GM12865 (cell line): ENCODE results near the gene C10orf62.
"Not testable (repeated sequence)": the region's sequence is repeated elsewhere in the genome, so short reads cannot be mapped to it uniquely, and the experiment has no call there.

Experiments
- DNase-seq: peaks from one replicate; pipeline ENCODE4 v3.0.0; 2010; ENCODE audit warnings: low read depth
- H3K4me3 ChIP-seq: 2 replicates; pipeline ENCODE4 v1.5.1; 2011; ENCODE audit warnings: mild to moderate bottlenecking, low read depth, low read length, control low read depth
- CTCF ChIP-seq: IDR thresholded peaks from 2 replicates; pipeline ENCODE4 v1.5.1; 2011; ENCODE audit warnings: low read length, control low read depth, low read depth, inconsistent platforms; ENCODE audit not compliant: insufficient read depth; ENCODE audit errors: missing control alignments

C10orf62 gene

GRCh38 chr10:97575127-97575668 lies 14.3 kb upstream of the C10orf62 start:
- no peak overlapping the region for H3K4me3 ChIP-seq
- DNase-seq, result no peak
- TF ChIP-seq CTCF, result no peak

- not testable (repeated sequence) for H3K4me3 ChIP-seq, DNase-seq
These were observed 13.0 kb upstream of the C10orf62 start for GRCh38 chr10:97576487-97576886.

- TF ChIP-seq CTCF, result no peak
These were observed 11.8 kb upstream of the C10orf62 start for GRCh38 chr10:97577701-97578100.

DNA sequence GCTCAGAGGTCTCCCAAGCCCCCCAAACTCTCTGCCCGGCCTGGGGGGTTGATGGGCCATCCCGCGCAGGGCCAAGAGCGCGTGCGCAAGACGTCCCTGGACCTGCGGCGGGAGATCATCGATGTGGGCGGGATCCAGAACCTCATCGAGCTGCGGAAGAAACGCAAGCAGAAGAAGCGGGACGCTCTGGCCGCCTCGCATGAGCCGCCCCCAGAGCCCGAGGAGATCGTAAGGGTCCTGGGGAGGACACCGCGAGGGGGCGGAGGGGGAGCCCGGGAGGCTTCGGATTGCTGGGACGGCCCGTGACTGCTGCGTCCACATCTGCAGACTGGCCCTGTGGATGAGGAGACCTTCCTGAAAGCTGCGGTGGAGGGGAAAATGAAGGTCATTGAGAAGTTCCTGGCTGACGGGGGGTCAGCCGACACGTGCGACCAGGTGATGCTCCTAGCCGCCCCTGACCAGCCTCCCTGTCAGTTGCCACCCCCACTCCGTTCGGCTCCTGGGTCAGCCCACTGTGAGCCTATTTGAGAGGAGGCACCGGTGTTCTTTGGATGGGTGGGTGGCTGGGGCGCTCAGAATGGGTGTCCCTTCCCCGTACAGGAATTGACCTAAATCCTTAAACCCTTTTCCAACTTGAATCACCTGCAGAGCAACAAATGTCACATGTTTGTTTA lies 11.2 kb upstream of the C10orf62 start:
- no peak for TF ChIP-seq CTCF
- no peak for DNase-seq

More at GRCh38 chr10:97577701-97578100, 11.8 kb upstream of the C10orf62 start:
- no peak overlapping the region for H3K4me3 ChIP-seq
- no peak for DNase-seq

GRCh38 chr10:97580421-97581367 lies 8.8 kb upstream of the C10orf62 start:
- H3K4me3 ChIP-seq, result no peak overlapping the region
- DNase-seq, result no peak
- TF ChIP-seq CTCF, result no peak

More for the DNA sequence above, 11.2 kb upstream of the C10orf62 start:
- H3K4me3 ChIP-seq, result no peak overlapping the region

DNA sequence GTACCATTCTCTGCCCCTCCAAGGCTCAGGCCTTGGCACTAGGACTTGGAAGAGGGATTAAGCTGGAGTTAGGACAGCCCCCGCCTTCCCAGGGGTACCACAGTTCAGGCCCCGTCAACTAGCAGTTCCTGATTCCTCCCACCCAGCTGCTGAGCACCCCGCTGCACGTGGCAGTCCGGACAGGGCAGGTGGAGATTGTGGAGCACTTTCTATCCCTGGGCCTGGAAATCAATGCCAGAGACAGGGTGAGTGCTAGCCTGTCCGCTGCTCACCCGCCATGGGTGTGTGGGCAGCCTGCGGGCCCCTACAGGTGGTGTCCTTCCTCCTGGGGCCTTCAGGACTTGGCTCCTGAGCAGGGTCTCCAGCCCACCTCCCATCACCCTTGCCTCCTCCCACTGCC lies 7.4 kb upstream of the C10orf62 start:
- H3K4me3 ChIP-seq, result no peak overlapping the region
- no peak for DNase-seq
- no peak for TF ChIP-seq CTCF

- DNase-seq, result no peak
- no peak for TF ChIP-seq CTCF
- H3K4me3 ChIP-seq, result no peak overlapping the region
These were observed 6.0 kb upstream of the C10orf62 start for GRCh38 chr10:97583476-97583875.
